Dedifferentiated amniotic fluid mesenchymal stem cell (primary cell): ENCODE measurements around the gene TMEM123.

ENCODE experiments used
- DNase-seq: peaks from one replicate; pipeline ENCODE4 v3.0.0-alpha.2; 2016; ENCODE audit errors: extremely low spot score

TMEM123 gene

DNA sequence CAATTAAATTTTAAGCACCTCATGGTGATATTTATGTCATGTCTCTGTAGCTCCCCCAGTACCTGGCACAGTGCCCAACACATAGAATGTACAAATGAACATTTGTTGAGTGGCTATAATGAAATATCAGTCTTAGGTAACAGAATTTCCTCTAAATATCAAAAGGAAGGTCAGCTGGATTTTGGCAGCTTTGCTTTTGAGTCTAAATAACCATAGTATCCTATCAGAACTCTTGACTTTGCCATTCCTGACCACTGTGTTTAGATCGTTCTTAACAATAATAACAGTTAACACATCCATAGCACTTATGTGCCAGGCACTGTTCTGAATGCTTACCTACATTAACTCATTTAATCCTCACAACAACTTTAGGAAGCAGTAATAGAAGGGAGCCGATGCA, 26.6 kb downstream of the TMEM123 start:
- no peak for DNase-seq

DNA sequence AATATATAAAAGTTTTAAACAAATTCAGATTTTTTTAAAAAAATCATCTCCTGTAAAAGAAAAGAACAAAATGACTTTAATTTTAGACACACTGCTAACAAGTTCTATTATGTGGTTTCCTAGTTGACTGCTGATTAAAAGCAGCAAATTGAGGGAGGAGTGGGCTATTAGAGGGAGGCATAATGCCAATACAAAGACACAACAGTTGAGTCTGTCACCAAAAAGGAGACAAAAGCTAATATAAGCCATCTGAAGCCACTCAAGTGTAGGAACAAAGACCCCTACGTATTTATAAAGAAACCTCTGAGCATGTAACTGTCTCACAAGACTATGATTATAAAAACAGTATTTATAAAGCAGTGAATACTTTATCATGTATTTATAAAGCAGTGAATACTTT, 28.6 kb downstream of the TMEM123 start:
- DNase-seq: no peak

DNA sequence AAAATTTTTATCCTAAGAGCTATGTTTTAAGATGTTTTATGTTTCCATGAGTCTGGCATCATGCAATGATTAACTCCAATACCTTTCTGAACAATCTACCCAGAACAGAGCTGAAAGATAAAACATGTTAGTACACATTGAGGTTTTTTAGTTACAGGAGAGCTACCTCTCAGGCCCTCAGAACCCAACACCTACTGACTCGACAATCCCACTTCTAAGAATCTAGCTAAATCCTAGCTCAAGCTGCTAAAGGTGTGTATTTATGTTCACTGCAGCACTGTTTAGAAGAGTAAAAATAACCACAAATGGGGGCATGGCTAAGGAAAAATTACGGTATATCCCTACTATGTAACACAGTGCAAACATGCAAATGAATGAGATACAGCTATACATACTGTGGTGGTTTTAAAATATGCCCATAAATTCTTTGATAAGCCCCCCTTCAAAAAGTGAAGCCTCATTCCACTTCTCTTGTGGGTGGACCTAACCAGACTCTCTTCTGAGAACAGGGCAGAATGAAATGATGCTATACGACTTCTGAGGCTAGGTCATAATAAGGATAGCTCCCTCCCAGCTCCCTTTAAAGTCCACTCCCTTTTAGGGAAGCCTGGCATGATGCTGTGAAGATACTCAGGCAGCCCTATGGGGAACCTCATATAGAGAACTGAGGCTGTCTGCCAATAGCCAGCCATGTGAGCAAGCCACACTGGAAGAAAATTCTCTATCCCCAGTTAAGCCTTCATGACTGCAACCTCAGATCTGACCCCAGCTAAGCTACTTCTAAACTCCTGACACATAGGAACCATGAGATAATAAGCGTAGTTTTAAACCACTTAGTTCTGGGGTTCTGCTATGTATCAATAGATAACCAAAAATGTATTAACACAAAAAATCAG, 29.5 kb downstream of the TMEM123 start:
- DNase-seq: no peak

GRCh38 chr11:102421261-102421660, 31.3 kb downstream of the TMEM123 start:
- DNase-seq: no peak

- DNase-seq: no peak
Measured at GRCh38 chr11:102420547-102420946, 32.0 kb downstream of the TMEM123 start.

- DNase-seq: no peak
Measured at GRCh38 chr11:102419181-102419580, 33.4 kb downstream of the TMEM123 start.

DNA sequence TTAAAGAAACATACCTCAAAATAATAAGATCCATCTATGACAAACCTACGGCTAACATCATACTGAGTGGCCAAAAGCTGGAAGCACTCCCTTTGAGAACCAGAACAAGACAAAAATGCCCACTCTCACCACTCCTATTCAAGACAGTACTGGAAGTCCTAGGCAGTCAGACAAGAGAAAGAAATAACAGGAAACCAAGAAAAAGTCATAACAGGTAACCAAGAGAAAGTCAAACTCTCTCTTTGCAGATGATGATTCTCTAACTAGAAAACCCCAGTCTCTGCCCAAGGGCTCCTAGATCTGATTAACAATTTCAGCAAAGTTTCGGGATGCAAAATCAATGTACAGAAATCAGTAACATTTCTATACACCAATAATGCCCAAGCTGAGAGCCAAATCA, 35.6 kb downstream of the TMEM123 start:
- no peak for DNase-seq

DNA sequence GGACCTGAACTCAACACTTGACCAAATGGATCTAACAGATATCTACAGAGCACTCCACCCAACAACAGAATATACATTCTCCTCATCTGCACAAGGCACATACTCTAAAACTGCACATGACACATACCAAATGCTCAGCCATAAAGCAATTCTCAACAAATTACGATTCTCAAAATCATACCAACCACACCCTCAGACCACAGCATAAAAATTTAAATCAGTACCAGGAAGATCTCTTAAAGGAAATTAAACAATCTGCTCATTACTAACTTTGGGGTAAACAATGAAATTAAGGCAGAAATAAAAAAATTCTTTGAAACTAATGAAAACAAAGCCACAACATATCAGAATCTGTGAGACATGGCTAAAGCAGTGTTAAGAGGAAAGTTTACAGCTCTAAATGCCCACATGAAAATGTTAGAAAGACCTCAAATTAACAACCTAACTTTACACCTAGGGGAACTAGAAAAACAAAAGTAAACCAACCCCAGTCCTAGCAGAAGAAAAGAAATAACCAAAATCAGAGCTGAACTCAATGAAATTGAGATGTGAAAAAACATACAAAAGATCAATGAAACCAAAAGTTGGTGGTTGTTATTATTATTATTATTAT, 37.2 kb downstream of the TMEM123 start:
- no peak for DNase-seq

- DNase-seq: no peak
Measured at GRCh38 chr11:102414559-102414958, 38.0 kb downstream of the TMEM123 start.

DNA sequence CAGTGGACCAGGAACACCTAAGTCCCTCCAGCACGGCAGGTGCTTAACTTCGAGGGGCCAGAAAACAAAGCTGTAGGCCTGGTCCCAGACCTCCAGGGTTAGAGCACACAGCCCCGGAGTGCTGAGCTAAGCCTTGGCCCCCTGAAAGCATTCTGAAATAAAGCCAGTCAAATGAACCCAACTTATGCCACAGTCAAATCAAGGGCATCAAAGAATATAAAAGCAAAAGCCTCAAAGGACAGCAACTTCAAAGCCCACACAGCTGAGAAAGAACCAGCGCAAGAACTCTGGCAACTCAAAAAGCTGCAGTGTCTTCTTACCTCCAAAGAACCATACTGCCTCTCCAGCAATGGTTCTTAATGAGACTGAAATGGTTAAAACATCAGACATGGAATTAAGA, 39.1 kb downstream of the TMEM123 start:
- DNase-seq: no peak

DNA sequence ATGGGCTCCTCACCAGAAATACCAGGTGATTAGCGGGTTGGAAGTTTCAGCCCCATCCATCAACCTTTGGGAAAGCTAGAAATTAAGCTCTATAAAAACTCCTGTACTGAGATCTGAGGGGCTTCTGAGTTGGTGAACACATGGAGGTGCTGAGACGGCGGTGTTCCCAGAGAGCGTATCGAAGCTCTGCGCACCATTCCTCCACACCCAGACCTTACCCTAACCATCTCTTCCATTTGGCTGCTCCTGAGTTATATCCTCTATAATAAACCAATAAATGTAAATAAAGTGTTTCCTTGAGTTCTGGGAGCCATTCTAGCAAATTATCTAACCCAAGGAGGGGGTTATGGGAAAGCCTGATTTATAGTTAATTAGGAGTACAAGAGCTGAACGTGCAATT, 41.4 kb downstream of the TMEM123 start:
- DNase-seq: no peak

DNA sequence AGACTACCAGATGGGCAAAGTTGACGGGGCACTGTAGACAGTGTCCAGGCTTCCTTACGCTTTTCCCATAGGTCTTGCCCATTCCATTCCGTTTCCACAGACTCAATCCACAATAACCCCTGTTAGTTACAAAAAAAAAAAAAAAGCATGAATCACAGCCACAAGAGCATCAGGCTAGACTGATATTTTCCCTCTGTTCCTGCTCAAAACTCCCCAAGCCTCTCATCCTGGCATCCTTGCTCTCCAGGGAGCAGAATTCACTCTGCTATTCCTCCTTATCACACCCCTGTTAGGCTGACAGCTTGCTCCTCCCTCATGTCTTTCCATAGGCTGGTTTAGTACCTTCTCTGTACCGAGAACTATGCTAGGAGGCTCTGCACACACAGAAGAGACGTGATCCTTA, 42.2 kb downstream of the TMEM123 start:
- DNase-seq: no peak

GRCh38 chr11:102408339-102408738, 44.2 kb downstream of the TMEM123 start:
- DNase-seq: no peak

DNA sequence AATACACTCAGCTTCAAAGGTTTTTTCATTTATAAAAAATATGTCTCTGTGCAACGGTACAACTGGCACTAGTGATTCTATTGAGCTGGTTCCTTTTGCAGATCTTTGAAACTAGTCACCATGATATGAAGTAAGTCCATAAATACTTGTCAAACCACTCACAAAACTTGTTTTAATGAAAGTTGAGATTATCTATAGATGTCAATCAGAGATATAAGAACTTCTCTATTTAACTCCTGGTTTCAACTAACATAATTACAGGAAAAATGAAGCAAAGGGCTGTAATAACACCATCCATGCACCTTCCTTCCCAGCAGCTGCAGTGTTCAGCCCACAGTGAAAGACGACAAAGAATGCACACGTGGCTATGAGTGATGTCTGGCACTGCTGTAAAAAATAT, 44.7 kb downstream of the TMEM123 start:
- no peak for DNase-seq

DNA sequence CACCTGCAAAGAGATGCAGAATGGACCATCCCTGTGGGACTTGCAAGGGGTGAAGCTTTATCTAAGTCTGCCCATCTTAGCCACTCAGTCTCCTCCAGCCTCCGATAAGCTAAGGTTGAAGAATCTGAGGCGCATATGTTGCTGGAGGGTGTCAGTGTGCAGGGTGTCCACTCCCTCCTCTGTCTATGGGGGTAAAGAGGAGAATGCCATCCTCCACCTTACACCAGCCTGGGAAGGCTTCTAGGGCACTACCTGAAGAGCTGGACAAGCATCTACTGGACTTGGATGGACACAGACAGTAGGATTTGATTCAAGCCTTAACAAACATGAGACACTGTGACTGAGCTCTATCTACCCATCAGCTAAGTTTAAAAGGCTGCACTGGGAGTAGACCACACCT, 46.5 kb downstream of the TMEM123 start:
- DNase-seq: no peak

DNA sequence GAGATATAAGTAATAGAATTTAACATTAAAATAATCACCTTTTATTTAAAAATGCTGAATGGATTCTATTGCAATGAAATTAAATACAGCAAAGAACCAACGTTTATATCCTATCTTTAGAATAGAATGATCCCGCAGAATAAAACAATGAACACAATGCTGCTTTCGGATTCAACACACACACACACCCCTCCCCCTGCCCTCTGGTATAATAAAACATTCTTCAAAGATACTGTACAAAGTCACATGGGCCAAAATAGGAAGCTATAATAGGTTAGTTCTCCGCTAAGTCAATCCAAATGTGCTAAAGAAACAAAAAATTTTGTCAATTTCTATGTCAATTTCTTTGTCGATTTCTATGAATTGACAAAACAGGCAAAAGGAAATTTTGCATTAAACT, 47.1 kb downstream of the TMEM123 start:
- no peak for DNase-seq

GRCh38 chr11:102402548-102402947, 50.0 kb downstream of the TMEM123 start:
- DNase-seq: no peak

DNA sequence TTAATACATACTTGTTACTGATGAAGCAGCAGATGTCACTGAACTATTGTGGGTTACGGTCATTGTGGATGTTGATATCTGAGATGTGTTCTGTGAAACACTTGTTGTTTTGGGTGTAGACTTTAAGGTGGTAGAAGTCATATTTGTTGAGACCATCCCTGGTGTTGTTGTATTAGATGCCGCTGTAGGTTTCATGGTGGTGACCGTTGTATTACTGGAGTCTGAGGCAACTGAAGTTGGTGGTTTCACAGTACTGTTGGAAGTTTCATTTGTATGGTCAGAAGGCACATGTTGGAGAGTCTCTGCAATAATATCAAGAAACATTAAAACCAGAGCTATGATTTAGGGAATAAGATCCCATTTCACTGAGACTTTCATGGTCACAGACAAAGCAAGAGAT, 50.7 kb downstream of the TMEM123 start:
- DNase-seq: no peak

- DNase-seq: no peak
Measured at GRCh38 chr11:102400603-102401002, 52.0 kb downstream of the TMEM123 start.

DNA sequence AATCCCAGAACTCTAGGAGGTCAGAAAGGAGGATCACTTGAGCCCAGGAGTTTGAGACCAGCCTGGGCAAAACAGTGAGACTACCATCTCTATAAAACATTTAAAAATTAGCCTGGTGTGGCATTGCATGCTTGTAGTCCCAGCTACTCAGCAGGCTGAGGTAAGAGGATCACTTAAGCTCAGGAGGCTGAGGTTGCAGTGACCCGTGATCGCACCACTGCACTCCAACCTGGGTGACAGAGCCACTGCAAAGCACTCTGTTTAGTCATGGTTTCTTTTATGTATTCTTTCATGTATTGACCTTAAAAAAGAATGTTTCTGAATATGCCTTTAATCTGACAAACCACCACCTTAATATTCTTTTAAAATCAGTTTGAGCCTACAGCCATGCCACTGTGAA, 53.4 kb downstream of the TMEM123 start:
- no peak for DNase-seq

- no peak for DNase-seq
Measured at GRCh38 chr11:102398297-102398696, 54.3 kb downstream of the TMEM123 start.

- peak; percentile 14 for DNase-seq
Measured at GRCh38 chr11:102396708-102397563, 55.6 kb downstream of the TMEM123 start.
